Cardiac muscle cell (in vitro differentiated cells and primary cell): ENCODE data around the gene PFDN5. TPM values are rescaled to one million over a fixed set of nuclear protein-coding genes. Genes with fewer than 3 reads are reported as not detected.

ENCODE experiments used
- DNase-seq, 2 donors: peaks; one replicate each; pipeline versions ENCODE4 v3.0.0 to v3.0.0-alpha.2; 2010 to 2017; ENCODE audit warnings: low read depth in 1 of 2, low spot score in 1 of 2
- H3K27ac ChIP-seq: fragments of 200-600 bp; sonication (generic); 2 replicates; pipeline ENCODE4 v1.5.1; 2016
- H3K27me3 ChIP-seq: fragments of 200-600 bp; sonication (generic); 2 replicates; pipeline ENCODE4 v1.6.0; 2016; ENCODE audit warnings: control low read depth
- H3K36me3 ChIP-seq: fragments of 200-600 bp; sonication (generic); 2 replicates; pipeline ENCODE4 v1.5.1; 2016; ENCODE audit warnings: control low read depth
- H3K4me1 ChIP-seq: fragments of 200-600 bp; sonication (generic); 2 replicates; pipeline ENCODE4 v1.8.1; 2017; ENCODE audit warnings: low read depth, mild to moderate bottlenecking, mixed run types
- H3K4me3 ChIP-seq: fragments of 200-600 bp; sonication (generic); 2 replicates; pipeline ENCODE4 v1.5.1; 2016; ENCODE audit warnings: mild to moderate bottlenecking
- H3K9me3 ChIP-seq: fragments of 200-600 bp; sonication (generic); 2 replicates; pipeline ENCODE4 v1.5.1; 2017; ENCODE audit warnings: low read depth, mild to moderate bottlenecking, control low read depth
- polyA plus RNA-seq: library from polyadenylated mRNA; unstranded; fragments of >200 nt; fragmentation: Nextera tagmentation; extraction: Ambion mirVana; gene quantifications from 2 replicates; pipeline ENCODE4 v1.2.1, GENCODE V29; 2016
- total RNA-seq: library from RNA; depleted of rRNA; stranded (reverse); fragments of >200 nt; gene quantifications from 2 replicates; pipeline ENCODE4 v1.2.3, GENCODE V29; 2016
- TF ChIP-seq, protein P1 (sequence below): IDR thresholded peaks from 2 replicates; pipeline ENCODE4 v1.5.1; 2012; ENCODE audit warnings: low read depth, mild to moderate bottlenecking, low read length

PFDN5 gene
- total and polyA plus RNA-seq, 2 experiments from 2014 or later: 435 to 548 TPM

DNA sequence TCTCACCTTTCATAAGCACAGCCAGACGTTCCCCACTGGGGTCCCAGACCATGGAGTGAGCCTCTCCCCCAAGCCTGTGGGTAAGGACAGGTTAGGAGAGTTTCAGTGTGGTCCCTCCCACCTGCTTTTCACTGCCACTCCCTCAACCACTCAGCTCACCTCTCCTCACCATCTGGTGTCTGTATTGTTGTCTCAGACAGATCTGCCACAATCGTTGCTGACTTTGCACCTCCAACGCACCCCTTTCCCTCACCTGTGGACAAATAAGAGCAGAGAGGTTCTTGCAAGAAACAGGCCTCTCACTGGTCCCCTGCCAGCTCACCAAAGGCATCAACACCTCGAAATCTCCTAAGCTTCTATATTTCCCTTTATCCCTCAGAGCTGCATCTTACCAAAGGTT is 12.9 kb downstream of the PFDN5 start:
- TF ChIP-seq, protein P1, sequence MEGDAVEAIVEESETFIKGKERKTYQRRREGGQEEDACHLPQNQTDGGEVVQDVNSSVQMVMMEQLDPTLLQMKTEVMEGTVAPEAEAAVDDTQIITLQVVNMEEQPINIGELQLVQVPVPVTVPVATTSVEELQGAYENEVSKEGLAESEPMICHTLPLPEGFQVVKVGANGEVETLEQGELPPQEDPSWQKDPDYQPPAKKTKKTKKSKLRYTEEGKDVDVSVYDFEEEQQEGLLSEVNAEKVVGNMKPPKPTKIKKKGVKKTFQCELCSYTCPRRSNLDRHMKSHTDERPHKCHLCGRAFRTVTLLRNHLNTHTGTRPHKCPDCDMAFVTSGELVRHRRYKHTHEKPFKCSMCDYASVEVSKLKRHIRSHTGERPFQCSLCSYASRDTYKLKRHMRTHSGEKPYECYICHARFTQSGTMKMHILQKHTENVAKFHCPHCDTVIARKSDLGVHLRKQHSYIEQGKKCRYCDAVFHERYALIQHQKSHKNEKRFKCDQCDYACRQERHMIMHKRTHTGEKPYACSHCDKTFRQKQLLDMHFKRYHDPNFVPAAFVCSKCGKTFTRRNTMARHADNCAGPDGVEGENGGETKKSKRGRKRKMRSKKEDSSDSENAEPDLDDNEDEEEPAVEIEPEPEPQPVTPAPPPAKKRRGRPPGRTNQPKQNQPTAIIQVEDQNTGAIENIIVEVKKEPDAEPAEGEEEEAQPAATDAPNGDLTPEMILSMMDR: no peak
- Histone ChIP-seq H3K4me1 (no peaks in the 10 kb centered on the region), H3K36me3 (peaks cover 32% of the 10 kb centered on the region), H3K9me3 (no peaks in the 10 kb centered on the region), H3K27me3 (no peaks in the 10 kb centered on the region), H3K4me3 (no peak overlapping the region), H3K27ac (no peak overlapping the region)
- DNase-seq: no peak

DNA sequence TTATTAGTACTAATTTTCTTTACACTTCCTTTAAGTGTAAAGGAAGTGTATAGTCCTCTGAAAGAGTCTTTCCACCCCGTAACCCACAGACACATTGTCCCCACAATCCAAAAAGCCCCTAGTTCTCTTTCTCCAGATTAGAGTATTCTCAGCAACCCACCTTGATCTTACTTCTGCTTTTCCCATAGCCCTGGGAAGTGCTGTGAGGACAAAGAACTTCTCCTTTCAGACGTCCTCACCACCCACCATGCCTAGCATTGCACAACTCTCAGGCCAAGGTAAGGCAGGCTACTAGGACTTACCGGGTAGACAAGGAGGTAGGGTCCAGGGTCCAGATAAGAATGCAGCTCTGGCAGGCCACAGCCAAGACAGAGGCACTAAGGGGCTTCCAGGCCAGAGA is 18.7 kb downstream of the PFDN5 start:
- Histone ChIP-seq H3K4me1 (no peaks in the 10 kb centered on the region), H3K27ac (no peak overlapping the region), H3K4me3 (no peak overlapping the region), H3K9me3 (no peaks in the 10 kb centered on the region), H3K27me3 (no peaks in the 10 kb centered on the region), H3K36me3 (peaks cover 27% of the 10 kb centered on the region)
- no peak for DNase-seq
- TF ChIP-seq, protein P1: no peak

DNA sequence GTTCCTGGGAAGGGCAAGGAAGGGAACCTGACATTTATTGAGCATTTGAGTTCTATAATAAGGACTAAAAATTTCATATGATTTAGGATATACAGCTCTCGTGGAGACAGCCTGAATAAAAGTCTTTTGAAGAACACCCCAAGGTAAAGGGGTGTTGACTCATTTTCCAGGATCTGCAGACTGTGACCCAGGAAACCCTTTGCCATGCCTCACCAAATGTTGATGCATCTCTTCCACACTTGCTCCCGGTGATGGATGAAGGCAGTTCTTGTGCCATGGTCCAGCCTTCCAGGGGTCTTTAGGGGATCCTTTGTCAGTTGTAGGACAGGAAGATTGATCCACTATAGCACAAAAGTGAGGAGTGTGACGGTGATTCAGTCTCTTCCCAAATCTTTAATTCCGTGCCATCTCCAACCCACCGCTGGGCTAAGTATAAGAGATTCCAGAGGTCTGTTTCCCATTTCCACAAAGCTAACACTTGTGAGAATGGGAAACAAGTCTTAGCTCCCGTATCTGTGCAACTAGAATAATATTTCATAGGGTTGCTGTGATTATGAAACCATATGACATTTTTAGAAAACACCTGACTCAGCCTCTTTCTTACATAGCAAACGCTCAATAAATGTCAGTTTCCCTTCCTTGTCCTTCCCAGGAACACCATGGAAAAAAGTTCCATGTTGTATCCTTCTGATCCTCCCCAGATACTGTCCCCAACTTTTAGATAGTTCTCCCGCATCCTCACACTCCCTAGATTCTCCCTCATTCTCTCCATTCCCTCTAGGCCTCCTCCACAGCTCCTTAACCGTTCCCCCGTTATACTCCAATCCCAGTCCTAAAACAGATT is 25.2 kb downstream of the PFDN5 start:
- Histone ChIP-seq H3K9me3 (no peaks in the 10 kb centered on the region), H3K4me3 (peak overlapping the region; percentile 74), H3K27ac (peak overlapping the region; percentile 95), H3K4me1 (peaks cover 15% of the 10 kb centered on the region), H3K36me3 (peaks cover 12% of the 10 kb centered on the region), H3K27me3 (no peaks in the 10 kb centered on the region)
- TF ChIP-seq, protein P1: no peak
- DNase-seq: no peak

DNA sequence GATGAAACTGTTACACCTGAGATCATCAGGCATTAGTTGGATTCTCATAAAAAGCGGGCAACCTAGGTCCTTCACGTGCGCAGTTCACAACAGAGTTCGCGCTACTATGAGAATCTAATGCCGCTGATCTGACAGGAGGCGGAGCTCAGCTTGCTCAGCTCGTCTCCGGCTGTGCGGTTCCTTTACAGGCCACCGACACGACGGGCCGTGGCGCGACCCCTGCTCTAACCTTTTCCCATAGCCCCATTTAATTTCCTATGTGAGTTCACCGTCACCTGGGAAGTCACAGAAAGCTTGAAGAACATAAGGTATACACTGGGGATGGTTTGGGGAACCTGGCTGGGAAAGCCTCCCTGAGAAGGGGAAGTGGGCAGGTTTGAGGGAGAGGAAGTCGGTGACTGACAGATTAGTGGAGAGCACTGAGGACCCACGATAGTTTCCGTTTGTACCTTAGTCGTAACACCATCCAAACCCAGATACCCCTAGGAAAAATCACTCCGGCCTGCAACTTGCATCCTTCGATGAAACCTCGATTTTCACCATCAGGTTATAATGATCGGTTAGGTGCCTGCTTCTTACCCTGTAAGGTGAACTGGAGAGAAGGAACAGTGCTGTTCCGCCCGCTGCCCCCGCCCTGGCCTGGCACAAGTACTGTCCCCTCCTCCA is 28.9 kb downstream of the PFDN5 start:
- TF ChIP-seq, protein P1: no peak
- Histone ChIP-seq H3K27me3 (peaks cover 7% of the 10 kb centered on the region), H3K4me3 (no peak overlapping the region), H3K27ac (peak overlapping the region; percentile 80), H3K36me3 (no peaks in the 10 kb centered on the region), H3K9me3 (no peaks in the 10 kb centered on the region), H3K4me1 (peaks cover 15% of the 10 kb centered on the region)
- peak in 1 of 2 donors; percentile 44 for DNase-seq

DNA sequence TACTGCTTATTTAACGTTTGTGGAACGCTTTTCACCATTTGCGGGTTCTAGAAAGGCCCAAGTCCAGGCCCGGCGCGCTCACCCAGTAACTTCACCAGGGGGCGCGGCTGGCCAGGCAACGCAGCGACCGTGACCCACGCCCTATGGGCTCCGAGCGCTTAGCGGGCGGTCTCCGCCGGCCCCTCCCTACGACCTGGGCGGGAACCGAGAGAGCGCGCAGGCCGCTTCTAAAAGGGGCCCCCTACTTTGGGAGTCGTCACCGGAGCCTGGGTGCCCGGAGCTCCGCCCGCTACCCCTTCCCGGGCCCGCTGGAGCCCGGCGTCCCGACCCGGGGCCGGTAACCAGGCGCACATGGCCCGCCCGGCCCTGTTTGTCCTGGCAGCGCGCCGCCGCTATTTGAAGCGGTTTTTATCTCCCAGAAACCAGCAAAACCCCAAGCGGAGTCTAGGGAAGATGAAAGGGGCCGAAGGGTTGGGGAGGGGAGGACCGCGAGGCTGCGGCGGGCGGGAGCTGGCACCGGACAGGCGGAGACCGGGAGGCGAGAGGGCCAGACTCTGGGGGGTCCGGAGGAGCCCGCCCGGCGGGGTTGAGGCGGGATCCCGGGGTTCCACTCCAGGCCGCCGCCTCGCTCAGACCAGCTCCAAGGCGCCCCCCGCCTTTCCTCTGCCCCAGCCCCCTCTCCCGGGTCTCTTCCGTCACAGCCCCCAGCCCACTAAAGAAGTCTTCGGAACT is 29.6 kb downstream of the PFDN5 start:
- no peaks in the 10 kb centered on the region for H3K36me3 ChIP-seq
- H3K27ac ChIP-seq: peak overlapping the region; percentile 80
- TF ChIP-seq, protein P1: peak; percentile 77
- H3K4me1 ChIP-seq: peaks cover 15% of the 10 kb centered on the region
- H3K27me3 ChIP-seq: peaks cover 7% of the 10 kb centered on the region
- H3K4me3 ChIP-seq: peak overlapping the region; percentile 34
- DNase-seq: peak; percentile 96
- no peaks in the 10 kb centered on the region for H3K9me3 ChIP-seq
